Activated CD4-positive, alpha-beta T cell treated with anti-CD3 and anti-CD28 coated beads, Interleukin-2, amount 50 U/mL, for 16 hours (primary cell): ENCODE measurements around the gene USB1.

Experiments
- DNase-seq: peaks from one replicate; pipeline ENCODE4 v3.0.0-alpha.2; 2020

USB1 gene, protein sequence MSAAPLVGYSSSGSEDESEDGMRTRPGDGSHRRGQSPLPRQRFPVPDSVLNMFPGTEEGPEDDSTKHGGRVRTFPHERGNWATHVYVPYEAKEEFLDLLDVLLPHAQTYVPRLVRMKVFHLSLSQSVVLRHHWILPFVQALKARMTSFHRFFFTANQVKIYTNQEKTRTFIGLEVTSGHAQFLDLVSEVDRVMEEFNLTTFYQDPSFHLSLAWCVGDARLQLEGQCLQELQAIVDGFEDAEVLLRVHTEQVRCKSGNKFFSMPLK

GRCh38 chr16:58000706-58001676, at the start of gene USB1:
Gene USB1, plus strand, starts transcription at chr16:58001407. Its CDS starts 77 bp downstream, at chr16:58001484.
- peak; percentile 88 for DNase-seq

GRCh38 chr16:57952909-57953308, 48.3 kb upstream of the USB1 start:
- DNase-seq: no peak

DNA sequence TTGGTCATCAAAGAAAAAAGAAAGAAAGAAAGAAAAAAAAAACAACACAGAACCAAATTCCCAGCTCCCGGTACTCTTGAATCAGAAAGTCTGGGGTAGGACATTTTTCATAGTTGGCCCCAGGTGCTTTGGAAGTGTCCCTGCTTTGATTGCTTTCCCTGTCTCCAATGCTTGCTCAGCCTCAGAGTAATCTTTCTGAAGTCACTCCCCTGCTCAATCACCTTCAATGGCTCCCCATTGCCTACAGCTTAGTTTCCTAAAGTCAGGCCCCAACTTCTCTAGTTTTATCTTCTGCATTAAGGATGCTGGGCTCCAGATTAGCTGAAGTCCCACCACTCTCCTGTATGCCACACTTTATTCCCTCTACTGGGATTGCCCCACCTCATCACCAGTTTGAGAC, 47.4 kb upstream of the USB1 start:
- no peak for DNase-seq

GRCh38 chr16:57955572-57956188, 45.5 kb upstream of the USB1 start:
- no peak for DNase-seq

DNA sequence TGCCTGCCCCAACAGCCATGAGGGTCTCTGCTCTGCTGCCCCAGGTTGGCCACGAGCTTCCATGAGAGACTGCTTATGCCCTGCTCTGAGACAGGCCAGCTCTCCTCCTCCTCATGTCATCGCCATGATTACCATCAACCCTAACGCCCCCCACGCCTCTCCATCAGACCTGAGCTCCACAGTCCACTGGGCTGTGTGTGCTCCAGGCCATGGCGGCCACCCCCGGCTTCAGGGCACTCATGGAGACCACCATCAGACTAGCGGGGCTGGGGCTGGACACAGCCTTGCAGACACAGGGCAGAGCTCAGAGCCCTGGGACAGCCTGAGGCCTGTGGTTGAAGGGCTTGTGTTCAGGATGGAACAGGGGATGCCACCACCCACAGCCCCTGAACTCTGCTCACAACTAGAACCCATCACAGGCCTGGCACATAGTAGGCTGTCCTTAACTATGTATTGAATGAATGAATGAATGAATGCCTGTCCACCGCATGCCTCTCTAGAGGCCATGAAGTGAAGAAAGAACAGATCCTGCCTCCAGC, 44.9 kb upstream of the USB1 start:
- no peak for DNase-seq

GRCh38 chr16:57956924-57957672, 44.1 kb upstream of the USB1 start:
- no peak for DNase-seq

DNA sequence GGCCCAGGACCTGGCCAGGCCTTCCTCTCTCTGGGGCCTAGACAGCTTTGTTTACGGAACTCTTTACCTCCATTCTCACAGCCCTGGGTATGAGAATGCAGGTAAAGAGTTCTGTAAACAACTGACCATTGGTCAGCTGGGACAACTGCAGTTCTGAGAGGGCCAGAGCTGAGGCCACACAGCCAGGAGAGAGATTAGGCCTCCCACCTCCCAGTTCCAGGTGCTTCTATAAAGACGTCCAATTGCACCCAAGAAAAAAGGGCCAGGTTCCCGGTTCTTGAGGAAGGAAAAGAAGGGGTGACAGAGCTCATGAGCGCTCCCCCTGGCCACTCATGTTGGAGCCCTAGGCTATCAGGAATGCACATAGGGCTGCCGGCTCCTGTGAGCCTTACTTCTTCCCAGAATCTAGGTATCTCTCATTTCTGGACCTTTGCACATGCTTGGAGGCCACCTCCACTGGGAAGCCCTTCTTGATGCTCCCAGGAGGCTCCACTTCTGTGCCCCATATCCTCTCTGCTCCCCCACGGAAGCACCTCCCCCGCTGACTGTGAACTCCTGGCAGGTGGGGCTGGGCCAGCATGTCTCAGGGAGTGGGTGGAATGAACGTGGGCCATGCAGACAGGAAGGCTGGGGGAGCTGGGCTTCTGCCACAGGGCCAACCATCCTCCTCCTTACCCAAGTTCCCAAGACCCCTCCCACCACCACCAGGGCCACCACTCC, 43.4 kb upstream of the USB1 start:
- no peak for DNase-seq

DNA sequence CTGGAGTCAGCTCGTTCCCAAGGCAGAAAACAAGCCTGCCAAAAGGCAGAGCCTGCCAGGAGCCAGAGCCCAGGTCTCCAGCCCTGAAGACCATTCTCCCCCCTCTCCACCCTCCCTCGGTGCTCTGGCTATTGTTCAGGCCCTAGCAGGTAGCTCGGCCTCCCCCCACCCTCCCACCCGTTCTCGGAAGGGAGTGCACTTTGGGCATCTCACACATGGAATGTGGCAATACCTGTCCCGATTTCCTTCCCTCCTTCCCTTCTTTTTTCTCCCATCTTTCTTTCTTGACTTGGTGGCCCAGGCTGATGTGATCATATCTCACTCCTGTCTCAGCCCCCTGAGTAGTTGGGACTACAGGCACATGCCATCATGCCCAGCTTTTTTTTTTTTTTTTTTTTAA, 42.7 kb upstream of the USB1 start:
- DNase-seq: no peak

DNA sequence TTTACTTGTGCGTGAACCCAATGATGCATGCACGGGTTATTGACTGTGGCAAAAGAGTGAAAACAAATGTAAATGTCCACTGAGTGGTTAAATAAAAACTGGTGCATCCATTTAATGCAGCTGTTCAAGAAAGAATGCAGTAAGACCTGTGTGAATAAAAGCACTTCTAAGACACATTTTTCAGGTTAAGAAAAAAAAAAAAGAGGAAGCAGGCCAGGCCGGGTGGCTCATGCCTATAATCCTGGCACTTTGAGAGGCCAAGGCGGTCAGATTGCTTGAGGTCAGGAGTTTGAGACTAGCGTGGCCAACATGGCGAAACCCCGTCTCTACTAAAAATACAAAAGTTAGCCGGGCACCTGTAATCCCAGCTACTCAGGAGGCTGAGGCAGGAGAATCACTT, 42.1 kb upstream of the USB1 start:
- no peak for DNase-seq

GRCh38 chr16:57959804-57960203, 41.4 kb upstream of the USB1 start:
- no peak for DNase-seq

- no peak for DNase-seq
These were observed 40.9 kb upstream of the USB1 start for GRCh38 chr16:57960310-57960709.

DNA sequence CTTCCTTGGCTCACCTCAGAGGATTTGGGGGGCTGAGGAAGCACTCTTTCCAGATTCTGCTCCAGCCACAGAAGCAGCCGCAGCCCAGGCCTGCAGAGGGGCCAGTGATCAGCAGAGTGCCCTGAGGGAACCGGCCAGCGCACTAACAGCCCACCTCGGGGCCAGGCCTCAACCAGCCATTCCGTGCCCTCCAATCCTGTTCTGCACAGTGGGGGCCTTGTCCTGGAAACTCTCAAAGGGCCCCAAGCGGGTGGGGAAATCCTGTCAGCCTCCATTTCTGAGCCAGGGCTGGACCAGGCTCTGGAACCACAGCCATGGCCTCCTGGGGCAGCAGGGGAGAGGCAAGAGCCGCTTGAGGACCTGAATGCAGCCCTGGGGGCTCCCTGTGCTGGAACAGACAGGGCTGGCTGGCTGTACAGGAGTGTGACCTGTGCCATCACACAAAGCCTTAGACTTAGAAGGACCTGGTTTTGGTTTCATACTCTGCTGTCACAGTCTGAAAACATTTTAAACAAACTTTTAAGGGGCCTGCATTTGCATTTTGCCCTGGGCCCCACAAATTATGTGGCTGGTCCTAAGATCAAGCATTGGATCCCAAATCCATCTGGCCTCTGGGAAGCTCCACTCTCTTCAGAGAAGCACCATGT, 40.3 kb upstream of the USB1 start:
- DNase-seq: no peak

DNA sequence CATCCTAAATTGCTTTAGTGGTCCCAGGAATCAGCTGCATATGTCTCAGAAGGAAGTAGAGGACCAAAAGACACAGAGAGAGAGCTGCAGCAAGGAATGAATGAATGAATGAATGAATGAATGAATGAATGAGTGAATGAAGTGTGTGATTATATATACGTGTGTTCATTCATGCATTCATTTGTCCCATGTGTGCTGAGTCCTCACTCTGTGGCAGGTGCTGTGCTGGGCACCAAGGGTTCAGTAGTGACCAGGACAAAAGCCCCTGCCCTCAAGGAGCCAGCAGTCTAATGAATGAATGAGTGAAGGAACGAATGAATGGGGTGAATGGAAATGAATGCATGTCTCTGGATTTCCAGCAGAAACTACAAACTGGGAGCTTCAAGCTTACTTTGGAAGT, 39.7 kb upstream of the USB1 start:
- no peak for DNase-seq

DNA sequence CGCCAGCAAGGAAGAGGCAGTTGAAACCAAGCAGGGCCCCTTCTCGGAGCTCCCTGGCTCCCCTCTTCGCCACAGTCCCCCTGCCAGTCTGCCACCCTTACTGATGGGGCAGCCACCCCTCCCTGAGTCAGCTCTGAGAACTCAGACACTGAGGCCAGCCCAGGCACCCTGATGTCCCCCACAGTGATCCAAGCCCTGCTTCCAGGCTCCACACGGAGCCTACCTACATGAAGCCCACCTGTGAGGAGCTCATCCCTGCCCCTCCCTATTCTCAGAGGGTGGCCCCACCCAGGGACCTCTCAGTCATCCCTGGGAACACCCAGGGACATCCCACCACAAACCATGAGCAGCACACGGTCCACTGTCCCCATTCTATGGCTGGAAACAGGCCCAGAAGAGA, 39.2 kb upstream of the USB1 start:
- no peak for DNase-seq

GRCh38 chr16:57962756-57963155, 38.5 kb upstream of the USB1 start:
- DNase-seq: no peak

- DNase-seq: no peak
These were observed 37.0 kb upstream of the USB1 start for GRCh38 chr16:57964157-57964700.

- DNase-seq: no peak
These were observed 34.9 kb upstream of the USB1 start for GRCh38 chr16:57966204-57966771.

GRCh38 chr16:57966986-57967385, 34.2 kb upstream of the USB1 start:
- no peak for DNase-seq

DNA sequence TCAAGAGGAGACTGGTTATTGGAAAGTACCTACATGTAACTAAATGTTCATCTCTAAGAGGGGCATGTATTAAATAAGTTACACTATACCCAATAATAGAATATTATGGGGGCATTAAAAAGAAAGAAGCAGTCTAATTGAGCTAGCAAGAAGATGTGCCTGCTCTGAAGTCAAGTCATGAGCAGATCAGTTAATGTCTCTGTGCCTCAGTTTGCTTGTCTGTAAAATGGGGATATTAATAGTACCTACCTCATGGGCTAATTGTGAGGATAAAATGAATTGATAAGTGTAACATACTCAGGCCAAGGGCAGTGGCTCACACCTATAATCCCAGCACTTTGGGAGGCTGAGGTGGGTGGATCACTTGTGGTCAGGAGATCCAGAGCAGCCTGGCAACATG, 33.3 kb upstream of the USB1 start:
- no peak for DNase-seq

DNA sequence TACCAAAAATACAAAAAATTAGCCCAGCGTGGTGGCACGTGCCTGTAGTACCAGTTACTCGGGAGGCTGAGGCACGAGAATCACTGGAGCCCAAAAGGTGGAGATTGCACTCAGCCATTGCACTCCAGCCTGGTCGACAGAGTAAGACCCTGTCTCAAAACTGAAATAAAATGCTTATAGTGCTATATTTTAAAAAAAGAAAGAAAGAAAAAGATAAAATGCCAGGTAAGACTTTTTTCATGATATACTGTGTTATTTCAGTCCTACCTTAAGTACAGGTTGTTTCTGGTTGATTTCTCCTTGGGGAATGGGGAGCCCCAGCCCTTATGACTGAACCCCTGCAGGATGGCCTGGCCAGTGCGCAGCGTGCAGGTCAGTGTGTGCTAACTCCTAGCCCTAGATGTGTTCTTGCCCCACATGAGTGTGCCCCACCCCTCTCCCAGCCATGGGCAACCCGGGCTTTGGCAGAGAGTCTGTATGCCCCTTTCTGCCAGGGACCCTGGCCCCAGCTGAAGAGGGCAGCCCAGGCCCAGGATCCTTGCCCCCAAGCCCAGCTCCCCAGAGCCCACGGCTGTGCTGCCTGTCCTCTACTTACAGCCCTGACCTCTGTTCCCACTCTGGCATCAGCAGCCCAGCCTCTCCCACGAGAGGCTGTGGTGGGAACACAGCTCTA, 31.6 kb upstream of the USB1 start:
- DNase-seq: no peak
